ENCODE data around the gene TMEM214.

The TMEM214 gene

GRCh38 chr2:27010139-27010538, 22.6 kb upstream of the TMEM214 start:
- no peak for DNase-seq (ENCODE audit: low read depth in 2 of 2)

GRCh38 chr2:27013738-27014137, 19.0 kb upstream of the TMEM214 start:
- no peak for DNase-seq (ENCODE audit: low read depth in 2 of 2)

GRCh38 chr2:27014771-27015433, 17.9 kb upstream of the TMEM214 start:
- no peak for DNase-seq (ENCODE audit: low read depth in 2 of 2)

- peak; percentile 21 to 30 for DNase-seq (ENCODE audit: low read depth in 2 of 2)
Measured at GRCh38 chr2:27016801-27017325, 15.9 kb upstream of the TMEM214 start.

- DNase-seq (ENCODE audit: low read depth in 2 of 2): no peak
Measured at GRCh38 chr2:27018142-27018541, 14.6 kb upstream of the TMEM214 start.

GRCh38 chr2:27019459-27019858, 13.3 kb upstream of the TMEM214 start:
- DNase-seq (ENCODE audit: low read depth in 2 of 2): no peak

GRCh38 chr2:27019931-27020855, 12.6 kb upstream of the TMEM214 start:
- DNase-seq (ENCODE audit: low read depth in 2 of 2): no peak

GRCh38 chr2:27021253-27022049, 11.3 kb upstream of the TMEM214 start:
- no peak for DNase-seq (ENCODE audit: low read depth in 2 of 2)

GRCh38 chr2:27023740-27024139, 9.0 kb upstream of the TMEM214 start:
- DNase-seq (ENCODE audit: low read depth in 2 of 2): no peak

GRCh38 chr2:27024188-27024587, 8.6 kb upstream of the TMEM214 start:
- no peak for DNase-seq (ENCODE audit: low read depth in 2 of 2)

GRCh38 chr2:27024812-27025211, 8.0 kb upstream of the TMEM214 start:
- DNase-seq (ENCODE audit: low read depth in 2 of 2): no peak

GRCh38 chr2:27025281-27025800, 7.4 kb upstream of the TMEM214 start:
- DNase-seq (ENCODE audit: low read depth in 2 of 2): no peak

GRCh38 chr2:27025861-27026851, 6.6 kb upstream of the TMEM214 start:
- no peak for DNase-seq (ENCODE audit: low read depth in 2 of 2)

GRCh38 chr2:27027211-27027651, 5.5 kb upstream of the TMEM214 start:
- no peak for DNase-seq (ENCODE audit: low read depth in 2 of 2)

GRCh38 chr2:27029051-27029450, 3.7 kb upstream of the TMEM214 start:
- no peak for DNase-seq (ENCODE audit: low read depth in 2 of 2)

- DNase-seq (ENCODE audit: low read depth in 2 of 2): no peak
Measured at GRCh38 chr2:27033253-27033852, 588 bp downstream of the TMEM214 start.

- DNase-seq (ENCODE audit: low read depth in 2 of 2): no peak
Measured at GRCh38 chr2:27038012-27038411, 5.2 kb downstream of the TMEM214 start.

GRCh38 chr2:27038631-27039339, 6.0 kb downstream of the TMEM214 start:
- DNase-seq (ENCODE audit: low read depth in 2 of 2): no peak

GRCh38 chr2:27039426-27039825, 6.7 kb downstream of the TMEM214 start:
- DNase-seq (ENCODE audit: low read depth in 2 of 2): no peak
